ENCODE data around the gene MTHFD2. TPM values are rescaled to one million over a fixed set of nuclear protein-coding genes. Genes with fewer than 3 reads are reported as not detected.

Gene MTHFD2
- polyA plus RNA-seq, 1 experiment = 282 TPM

DNA sequence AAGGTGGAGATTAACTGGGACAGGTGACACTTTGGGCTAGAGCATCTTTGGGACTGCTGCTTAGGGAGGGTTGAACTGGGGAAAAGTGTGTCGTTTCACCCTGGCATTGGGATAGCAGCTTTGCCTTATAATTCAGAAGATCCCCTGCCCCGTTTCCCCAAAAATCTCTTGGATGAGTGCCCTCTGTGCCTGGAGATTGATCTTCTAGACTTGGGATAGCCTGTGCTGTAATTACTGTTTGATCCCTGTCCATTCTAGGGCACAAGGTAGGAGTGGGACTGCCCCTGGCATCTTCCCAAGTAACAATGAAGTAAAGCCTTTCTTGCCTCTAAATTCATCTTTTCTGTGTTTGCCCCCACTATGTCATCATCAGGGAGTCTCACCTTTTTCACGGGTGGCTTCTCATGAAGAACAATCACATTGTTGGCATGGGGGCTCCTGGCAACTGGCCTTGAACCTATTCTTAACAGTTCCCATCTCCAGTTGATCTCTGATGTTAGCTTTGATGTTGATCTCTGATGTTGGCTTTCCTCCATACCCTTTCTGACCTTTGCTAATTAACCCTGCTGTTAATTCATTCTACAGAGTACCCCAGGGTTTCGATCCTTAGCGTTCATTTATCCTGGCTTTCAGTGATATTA is 21.6 kb downstream of the MTHFD2 start:
- DNase-seq (ENCODE audit: low read depth) = no peak
- ChIA-PET POLR2A (no interaction called here), CTCF (no interaction called here)

DNA sequence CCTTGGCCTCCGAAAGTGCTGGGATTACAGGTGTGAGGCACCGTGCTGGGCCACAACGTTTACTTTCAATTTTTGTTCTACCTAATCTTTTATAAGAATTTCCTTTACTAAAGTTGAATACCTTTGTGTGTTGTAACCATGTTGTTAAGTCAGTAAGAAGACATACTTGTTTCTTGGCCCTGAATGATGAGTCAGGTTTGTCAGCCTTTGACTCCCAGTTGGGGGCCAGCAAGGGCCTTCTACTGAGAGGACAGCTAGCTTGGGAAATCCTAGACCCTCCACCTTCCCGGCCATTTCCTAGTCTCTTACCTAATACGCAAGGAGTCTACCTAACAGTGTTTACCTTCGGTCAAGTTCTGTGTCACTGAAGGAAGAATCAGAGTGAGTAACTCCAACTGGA is 22.7 kb downstream of the MTHFD2 start:
- ChIA-PET POLR2A (no interaction called here), CTCF (interaction anchor here (0.8 kb wide), 1 partner anchor 8 kb away, joined by 3 read pairs; no protein-coding TSS in a partner anchor)
- Histone ChIP-seq H3K27me3 (ENCODE audit: control insufficient read depth, insufficient read depth, low read length) (no peaks in the 10 kb centered on the region), H3K36me3 (ENCODE audit: control insufficient read depth, insufficient read depth, low read length) (peaks cover 4% of the 10 kb centered on the region), H3K4me3 (ENCODE audit: low read depth, low read length) (no peak overlapping the region)
- no peak for DNase-seq (ENCODE audit: low read depth)
- TF ChIP-seq, protein P1, sequence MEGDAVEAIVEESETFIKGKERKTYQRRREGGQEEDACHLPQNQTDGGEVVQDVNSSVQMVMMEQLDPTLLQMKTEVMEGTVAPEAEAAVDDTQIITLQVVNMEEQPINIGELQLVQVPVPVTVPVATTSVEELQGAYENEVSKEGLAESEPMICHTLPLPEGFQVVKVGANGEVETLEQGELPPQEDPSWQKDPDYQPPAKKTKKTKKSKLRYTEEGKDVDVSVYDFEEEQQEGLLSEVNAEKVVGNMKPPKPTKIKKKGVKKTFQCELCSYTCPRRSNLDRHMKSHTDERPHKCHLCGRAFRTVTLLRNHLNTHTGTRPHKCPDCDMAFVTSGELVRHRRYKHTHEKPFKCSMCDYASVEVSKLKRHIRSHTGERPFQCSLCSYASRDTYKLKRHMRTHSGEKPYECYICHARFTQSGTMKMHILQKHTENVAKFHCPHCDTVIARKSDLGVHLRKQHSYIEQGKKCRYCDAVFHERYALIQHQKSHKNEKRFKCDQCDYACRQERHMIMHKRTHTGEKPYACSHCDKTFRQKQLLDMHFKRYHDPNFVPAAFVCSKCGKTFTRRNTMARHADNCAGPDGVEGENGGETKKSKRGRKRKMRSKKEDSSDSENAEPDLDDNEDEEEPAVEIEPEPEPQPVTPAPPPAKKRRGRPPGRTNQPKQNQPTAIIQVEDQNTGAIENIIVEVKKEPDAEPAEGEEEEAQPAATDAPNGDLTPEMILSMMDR (IDR thresholded peaks at IDR 0.05; ENCODE audit: insufficient read depth, low read depth, low read length) = no peak

More for the DNA sequence above, 21.6 kb downstream of the MTHFD2 start:
- TF ChIP-seq, protein P1 (IDR thresholded peaks at IDR 0.05; ENCODE audit: insufficient read depth, low read depth, low read length) = no peak
- Histone ChIP-seq H3K36me3 (ENCODE audit: control insufficient read depth, insufficient read depth, low read length) (peaks cover 6% of the 10 kb centered on the region), H3K27me3 (ENCODE audit: control insufficient read depth, insufficient read depth, low read length) (no peaks in the 10 kb centered on the region), H3K4me3 (ENCODE audit: low read depth, low read length) (no peak overlapping the region)

DNA sequence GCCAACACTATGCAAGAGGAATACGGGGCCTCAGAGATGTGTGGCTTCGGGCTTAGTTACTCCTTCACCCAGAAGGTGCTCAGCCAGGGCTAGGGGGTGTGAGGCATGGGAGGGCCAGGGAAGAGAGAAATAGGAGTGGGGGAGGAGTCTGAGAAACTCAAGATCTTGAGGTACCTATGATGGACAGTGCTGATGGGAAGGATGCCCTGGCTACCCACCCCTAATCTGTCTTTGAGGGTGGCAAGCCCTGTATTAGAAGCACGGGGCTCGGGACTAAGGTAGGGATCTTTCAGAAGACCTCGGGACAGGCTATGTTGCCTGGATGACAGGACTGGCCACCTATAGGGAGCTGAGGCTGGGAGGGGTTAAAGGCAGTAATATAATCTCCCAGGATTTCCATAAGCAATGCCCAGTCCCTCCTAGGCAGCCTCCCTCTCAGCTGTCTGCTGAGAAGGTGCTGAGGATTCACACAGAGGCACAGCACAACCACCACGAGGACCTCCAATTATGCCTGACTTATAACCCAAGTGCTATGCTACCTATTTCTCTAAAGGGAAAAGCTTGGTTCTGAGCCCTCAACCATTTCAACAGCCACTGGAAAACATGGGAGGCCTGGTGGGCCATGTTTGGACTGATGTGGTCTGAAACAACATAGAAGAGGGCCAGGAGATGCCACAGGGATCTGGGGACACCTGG is 23.3 kb downstream of the MTHFD2 start:
- Histone ChIP-seq H3K4me3 (ENCODE audit: low read depth, low read length) (no peak overlapping the region), H3K27me3 (ENCODE audit: control insufficient read depth, insufficient read depth, low read length) (no peaks in the 10 kb centered on the region), H3K36me3 (ENCODE audit: control insufficient read depth, insufficient read depth, low read length) (peaks cover 2% of the 10 kb centered on the region)
- TF ChIP-seq, protein P1 (IDR thresholded peaks at IDR 0.05; ENCODE audit: insufficient read depth, low read depth, low read length) = no peak
- DNase-seq (ENCODE audit: low read depth) = no peak
- POLR2A ChIA-PET = no interaction called here
- CTCF ChIA-PET = interaction anchor here (0.6 to 1.6 kb wide), 2 partner anchors 43 to 329 kb away, joined by 3 to 4 read pairs; partner anchors contain the start of genes ACTG2 and MOB1A

DNA sequence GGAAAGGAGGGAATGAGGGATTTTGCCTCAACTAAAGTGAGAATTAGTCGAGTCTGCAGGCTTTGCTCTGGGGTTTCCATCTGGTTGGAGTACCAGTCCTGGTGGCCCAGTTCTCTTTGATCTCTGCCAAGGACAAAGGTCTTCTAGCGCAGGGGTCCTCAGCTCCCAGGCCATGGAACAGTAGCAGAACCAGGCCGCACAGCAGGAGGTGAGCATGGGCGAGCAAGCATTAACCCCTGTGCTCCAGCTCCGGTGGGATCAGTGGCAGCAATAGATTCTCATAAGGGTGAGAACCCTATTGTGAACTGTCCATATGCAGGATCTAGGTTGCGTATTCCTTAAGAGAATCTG is 23.9 kb downstream of the MTHFD2 start:
- Histone ChIP-seq H3K27me3 (ENCODE audit: control insufficient read depth, insufficient read depth, low read length) (no peaks in the 10 kb centered on the region), H3K4me3 (ENCODE audit: low read depth, low read length) (no peak overlapping the region), H3K36me3 (ENCODE audit: control insufficient read depth, insufficient read depth, low read length) (peaks cover 2% of the 10 kb centered on the region)
- ChIA-PET CTCF (interaction anchor here (0.6 to 1.6 kb wide), 2 partner anchors 43 to 329 kb away, joined by 3 to 4 read pairs; partner anchors contain the start of genes ACTG2 and MOB1A), POLR2A (no interaction called here)
- no peak for DNase-seq (ENCODE audit: low read depth)
- TF ChIP-seq, protein P1 (IDR thresholded peaks at IDR 0.05; ENCODE audit: insufficient read depth, low read depth, low read length) = no peak

DNA sequence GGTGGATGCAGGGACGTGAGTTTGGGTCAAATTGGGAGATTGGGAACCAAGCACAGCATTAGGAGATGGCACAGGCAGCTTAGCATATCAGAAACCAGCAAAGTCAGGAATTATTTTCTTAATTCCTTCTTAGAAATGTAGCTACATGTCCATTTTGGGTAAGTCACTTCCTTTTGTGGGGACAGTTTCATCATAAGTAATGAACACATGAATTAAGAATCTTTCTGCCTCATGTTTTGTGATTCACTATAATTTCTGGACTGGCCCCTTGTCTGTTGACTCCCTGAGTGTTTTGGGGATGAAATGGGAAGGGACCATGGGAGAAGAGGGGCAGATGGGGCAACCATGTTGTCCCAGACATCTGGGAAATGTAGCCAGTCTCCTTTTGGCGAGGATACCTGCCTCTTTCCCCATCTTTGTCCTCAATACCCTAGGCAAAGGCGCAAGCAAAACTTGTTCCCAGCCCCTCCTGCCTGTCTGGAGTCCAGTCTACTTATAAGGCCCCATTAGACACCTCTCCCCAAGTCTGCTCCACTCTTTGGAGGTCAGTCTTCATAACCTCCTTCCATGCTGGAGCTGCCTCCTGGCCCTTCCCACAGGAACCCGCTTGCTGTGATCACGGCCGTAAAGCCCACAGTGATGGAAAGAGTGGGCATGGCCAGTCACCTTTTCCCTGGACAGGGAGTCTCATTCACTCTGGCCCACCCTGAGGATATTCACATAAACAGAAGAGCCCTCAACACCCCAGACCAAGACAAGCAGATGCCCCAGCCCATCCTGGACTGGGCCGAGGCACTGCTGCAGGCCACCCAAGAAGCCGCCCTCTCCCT is 25.7 kb downstream of the MTHFD2 start:
- Histone ChIP-seq H3K27me3 (ENCODE audit: control insufficient read depth, insufficient read depth, low read length) (no peaks in the 10 kb centered on the region), H3K36me3 (ENCODE audit: control insufficient read depth, insufficient read depth, low read length) (peaks cover 2% of the 10 kb centered on the region), H3K4me3 (ENCODE audit: low read depth, low read length) (no peak overlapping the region)
- TF ChIP-seq, protein P1 (IDR thresholded peaks at IDR 0.05; ENCODE audit: insufficient read depth, low read depth, low read length) = no peak
- ChIA-PET POLR2A (no interaction called here), CTCF (no interaction called here)
- no peak for DNase-seq (ENCODE audit: low read depth)

Measured in BJ (cell line).